22Rv1 (cell line): Measurements from ENCODE around the gene TBC1D5.

Source experiments
- H3K27ac ChIP-seq: fragments of 450-650 bp; 2 replicates; pipeline ENCODE4 v1.5.1; 2017
- ZFX ChIP-seq: fragments of 450-650 bp; IDR thresholded peaks from 2 replicates; pipeline ENCODE4 v1.6.1; 2017; ENCODE audit warnings: antibody characterized with exemption, borderline replicate concordance
- TF ChIP-seq, protein P1 (sequence below): fragments of 450-650 bp; IDR thresholded peaks from 2 replicates; pipeline ENCODE4 v1.5.1; 2017; ENCODE audit warnings: mild to moderate bottlenecking

Gene TBC1D5

GRCh38 chr3:17579289-17580031 lies 163.0 kb downstream of the TBC1D5 start:
- H3K27ac ChIP-seq: no peak overlapping the region
- TF ChIP-seq, protein P1, sequence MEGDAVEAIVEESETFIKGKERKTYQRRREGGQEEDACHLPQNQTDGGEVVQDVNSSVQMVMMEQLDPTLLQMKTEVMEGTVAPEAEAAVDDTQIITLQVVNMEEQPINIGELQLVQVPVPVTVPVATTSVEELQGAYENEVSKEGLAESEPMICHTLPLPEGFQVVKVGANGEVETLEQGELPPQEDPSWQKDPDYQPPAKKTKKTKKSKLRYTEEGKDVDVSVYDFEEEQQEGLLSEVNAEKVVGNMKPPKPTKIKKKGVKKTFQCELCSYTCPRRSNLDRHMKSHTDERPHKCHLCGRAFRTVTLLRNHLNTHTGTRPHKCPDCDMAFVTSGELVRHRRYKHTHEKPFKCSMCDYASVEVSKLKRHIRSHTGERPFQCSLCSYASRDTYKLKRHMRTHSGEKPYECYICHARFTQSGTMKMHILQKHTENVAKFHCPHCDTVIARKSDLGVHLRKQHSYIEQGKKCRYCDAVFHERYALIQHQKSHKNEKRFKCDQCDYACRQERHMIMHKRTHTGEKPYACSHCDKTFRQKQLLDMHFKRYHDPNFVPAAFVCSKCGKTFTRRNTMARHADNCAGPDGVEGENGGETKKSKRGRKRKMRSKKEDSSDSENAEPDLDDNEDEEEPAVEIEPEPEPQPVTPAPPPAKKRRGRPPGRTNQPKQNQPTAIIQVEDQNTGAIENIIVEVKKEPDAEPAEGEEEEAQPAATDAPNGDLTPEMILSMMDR: no peak
- TF ChIP-seq ZFX: no peak

GRCh38 chr3:17577796-17578520 lies 164.5 kb downstream of the TBC1D5 start:
- TF ChIP-seq ZFX: no peak
- TF ChIP-seq, protein P1: no peak
- H3K27ac ChIP-seq: no peak overlapping the region

DNA sequence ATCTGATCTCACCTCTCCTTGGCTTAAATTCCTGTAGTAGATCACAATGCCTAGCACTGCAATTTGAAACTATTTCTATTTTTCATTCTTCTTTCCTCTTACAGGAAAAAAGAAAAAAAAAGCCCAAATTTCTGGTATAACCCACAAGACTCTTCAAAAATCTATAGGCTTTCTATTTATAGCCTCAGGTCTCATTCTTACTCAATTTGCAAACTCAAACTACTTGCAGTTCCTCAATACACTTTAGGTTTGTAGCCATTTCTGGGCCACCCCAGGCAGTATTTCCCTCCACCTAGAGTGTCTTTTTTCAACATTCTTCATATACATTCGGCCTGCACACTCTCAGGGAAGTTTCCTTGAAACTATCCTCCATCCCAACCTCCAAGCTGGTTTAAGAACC lies 169.0 kb downstream of the TBC1D5 start:
- TF ChIP-seq, protein P1: no peak
- TF ChIP-seq ZFX: no peak
- H3K27ac ChIP-seq: no peak overlapping the region

- TF ChIP-seq, protein P1: no peak
- TF ChIP-seq ZFX: no peak
- no peak overlapping the region for H3K27ac ChIP-seq
Measured at GRCh38 chr3:17571686-17572085, 170.7 kb downstream of the TBC1D5 start.

DNA sequence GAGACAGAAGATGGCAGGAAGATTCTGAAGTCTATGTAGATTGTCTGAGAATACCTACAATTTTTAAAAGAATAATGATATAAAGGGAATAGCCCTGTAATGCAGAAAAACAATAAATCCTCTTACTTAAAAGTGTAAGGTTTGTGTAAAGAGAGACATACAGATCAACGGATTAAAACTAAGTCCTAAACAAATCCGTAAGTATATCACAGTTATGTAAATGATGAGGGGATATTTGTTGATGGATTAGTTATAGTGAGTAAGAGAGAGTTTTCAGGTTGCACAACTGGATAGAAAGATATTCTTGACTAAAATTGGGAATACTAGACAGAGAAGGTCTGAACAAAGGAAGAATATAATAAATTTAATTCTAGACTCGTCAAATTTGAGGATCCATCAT lies 179.6 kb downstream of the TBC1D5 start:
- no peak overlapping the region for H3K27ac ChIP-seq
- TF ChIP-seq, protein P1: no peak
- TF ChIP-seq ZFX: no peak

DNA sequence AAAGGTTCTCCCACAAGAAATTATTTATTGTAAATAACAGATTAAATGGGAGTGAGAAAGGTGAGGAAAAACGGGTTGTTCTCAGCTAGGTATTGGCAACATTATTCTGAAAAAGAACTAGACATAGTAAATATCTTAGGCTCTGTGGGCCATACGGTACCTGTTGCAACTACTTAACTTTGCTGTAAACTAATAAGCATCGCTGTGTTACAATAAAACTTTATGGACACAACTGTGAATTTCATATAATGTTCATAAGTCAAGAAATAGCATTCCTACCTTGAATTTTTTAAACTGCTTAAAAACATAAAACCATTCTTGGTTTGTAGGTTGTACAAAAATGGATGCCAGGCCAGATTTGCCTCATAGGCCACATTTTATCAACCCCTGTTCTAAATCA lies 183.9 kb downstream of the TBC1D5 start:
- H3K27ac ChIP-seq: no peak overlapping the region
- TF ChIP-seq ZFX: no peak
- TF ChIP-seq, protein P1: no peak

GRCh38 chr3:17557749-17558463 lies 184.5 kb downstream of the TBC1D5 start:
- TF ChIP-seq, protein P1: no peak
- no peak for TF ChIP-seq ZFX
- H3K27ac ChIP-seq: no peak overlapping the region
